Measurements from ENCODE around the gene C1GALT1.

DNA sequence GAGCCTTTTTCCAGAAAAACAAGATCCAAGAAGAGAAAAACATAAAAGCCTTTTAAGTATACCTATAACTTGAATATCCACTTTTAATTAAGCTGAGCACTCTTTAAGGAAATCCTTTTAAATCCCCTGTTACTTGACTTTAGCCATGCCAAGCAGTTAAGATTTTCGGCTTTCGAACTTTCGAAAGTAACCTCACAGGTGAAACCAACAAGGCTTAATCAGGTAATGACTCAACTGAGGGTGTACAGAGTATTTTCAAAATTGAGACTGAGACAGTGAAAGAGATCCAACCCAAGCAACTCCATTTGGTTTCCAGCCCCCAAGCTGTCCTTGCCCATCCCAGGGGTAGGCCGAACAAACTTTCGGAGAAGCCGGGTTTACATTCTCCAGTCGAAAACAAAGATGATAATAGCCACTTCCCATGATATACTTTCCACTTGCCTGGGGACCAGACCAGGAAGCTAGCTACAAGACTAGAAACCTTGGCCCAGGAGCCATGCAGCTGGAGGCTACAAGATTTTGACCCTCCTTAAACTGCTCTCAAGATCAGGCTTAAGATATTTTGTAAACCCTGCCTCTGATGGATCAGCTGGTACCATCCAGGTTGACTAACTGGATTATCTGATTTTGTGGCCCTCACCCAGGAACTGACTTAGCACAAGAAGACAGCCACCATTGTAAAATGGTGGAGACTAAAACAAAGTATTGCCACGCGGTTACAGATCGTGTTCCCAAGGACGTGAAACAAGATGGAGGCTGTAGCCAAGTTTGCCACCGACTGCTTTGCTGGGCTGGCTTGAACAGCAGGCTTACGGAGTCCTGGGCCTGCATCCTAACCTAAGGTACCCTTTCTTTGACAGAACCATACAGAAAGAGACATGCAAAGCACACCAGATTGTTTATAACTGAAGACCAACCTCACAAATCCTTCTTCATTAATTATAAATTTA, 32.3 kb downstream of the C1GALT1 start:
- TF ChIP-seq, protein P1, sequence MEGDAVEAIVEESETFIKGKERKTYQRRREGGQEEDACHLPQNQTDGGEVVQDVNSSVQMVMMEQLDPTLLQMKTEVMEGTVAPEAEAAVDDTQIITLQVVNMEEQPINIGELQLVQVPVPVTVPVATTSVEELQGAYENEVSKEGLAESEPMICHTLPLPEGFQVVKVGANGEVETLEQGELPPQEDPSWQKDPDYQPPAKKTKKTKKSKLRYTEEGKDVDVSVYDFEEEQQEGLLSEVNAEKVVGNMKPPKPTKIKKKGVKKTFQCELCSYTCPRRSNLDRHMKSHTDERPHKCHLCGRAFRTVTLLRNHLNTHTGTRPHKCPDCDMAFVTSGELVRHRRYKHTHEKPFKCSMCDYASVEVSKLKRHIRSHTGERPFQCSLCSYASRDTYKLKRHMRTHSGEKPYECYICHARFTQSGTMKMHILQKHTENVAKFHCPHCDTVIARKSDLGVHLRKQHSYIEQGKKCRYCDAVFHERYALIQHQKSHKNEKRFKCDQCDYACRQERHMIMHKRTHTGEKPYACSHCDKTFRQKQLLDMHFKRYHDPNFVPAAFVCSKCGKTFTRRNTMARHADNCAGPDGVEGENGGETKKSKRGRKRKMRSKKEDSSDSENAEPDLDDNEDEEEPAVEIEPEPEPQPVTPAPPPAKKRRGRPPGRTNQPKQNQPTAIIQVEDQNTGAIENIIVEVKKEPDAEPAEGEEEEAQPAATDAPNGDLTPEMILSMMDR (IDR thresholded peaks at IDR 0.05; ENCODE audit: low read depth, low read length), result no peak
- TF ChIP-seq, protein P2, sequence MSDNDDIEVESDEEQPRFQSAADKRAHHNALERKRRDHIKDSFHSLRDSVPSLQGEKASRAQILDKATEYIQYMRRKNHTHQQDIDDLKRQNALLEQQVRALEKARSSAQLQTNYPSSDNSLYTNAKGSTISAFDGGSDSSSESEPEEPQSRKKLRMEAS (IDR thresholded peaks at IDR 0.05; ENCODE audit: low read depth, low read length), result no peak

Data from NB4 (cell line).